Gastrocnemius medialis (tissue), 4 donors: Measurements from ENCODE around the gene FGFRL1. TPM values are rescaled to one million over a fixed set of nuclear protein-coding genes. Genes with fewer than 3 reads are reported as not detected.

ENCODE experiments used
- ATAC-seq, 2 donors: fragments of 150-250 bp; one replicate each; pipeline ENCODE4 v1.9.1; 2016
- DNase-seq, 2 donors: peaks; one replicate each; pipeline ENCODE4 v3.0.0-alpha.2; 2019
- H3K27ac ChIP-seq, 4 donors: fragments of 200-600 bp; sonication (generic); 1 replicate in 1 of 4; 2 replicates in 3 of 4; pipeline ENCODE4 v1.5.1; 2016 to 2018; ENCODE audit warnings: mild to moderate bottlenecking in 2 of 4, moderate library complexity in 1 of 4
- H3K27me3 ChIP-seq, 3 donors: fragments of 200-600 bp; sonication (generic) in 2 of 3; 1 replicate in 1 of 3; 2 replicates in 2 of 3; pipeline versions ENCODE4 v1.5.1 to v1.6.0; 2016 to 2019; ENCODE audit warnings: mild to moderate bottlenecking in 1 of 3, moderate library complexity in 1 of 3
- H3K36me3 ChIP-seq, 2 donors: fragments of 200-600 bp; sonication (generic) in 1 of 2; one replicate each; pipeline ENCODE4 v1.5.1; 2017 to 2018
- H3K4me1 ChIP-seq, 2 donors: fragments of 200-600 bp; sonication (generic) in 1 of 2; one replicate each; pipeline ENCODE4 v1.5.1; 2016 to 2017; ENCODE audit warnings: mild to moderate bottlenecking in 2 of 2
- H3K4me3 ChIP-seq, 4 donors: fragments of 200-600 bp; sonication (generic) in 3 of 4; 1 replicate in 1 of 4; 2 replicates in 3 of 4; pipeline ENCODE4 v1.5.1; 2016 to 2019; ENCODE audit warnings: mild to moderate bottlenecking in 2 of 4
- H3K9me3 ChIP-seq, 3 donors: fragments of 200-600 bp; sonication (generic) in 2 of 3; 1 replicate in 1 of 3; 2 replicates in 2 of 3; pipeline ENCODE4 v1.5.1; 2016 to 2019
- CTCF ChIP-seq, 5 experiments: fragments of 450-650 bp in 3 of 5; fragments of 200-600 bp in 2 of 5; sonication (generic) in 2 of 5; IDR thresholded peaks in 4 of 5; conservative IDR thresholded peaks in 1 of 5; 1 replicate in 4 of 5; 2 replicates in 1 of 5; pipeline ENCODE4 v1.5.1; 2016 to 2019; ENCODE audit warnings: antibody characterized with exemption in 5 of 5, mild to moderate bottlenecking in 3 of 5, moderate library complexity in 3 of 5
- POLR2A ChIP-seq, 2 donors: fragments of 450-650 bp; IDR thresholded peaks; one replicate each; pipeline ENCODE4 v1.6.1; 2017; ENCODE audit warnings: antibody characterized with exemption in 2 of 2, mild to moderate bottlenecking in 2 of 2, moderate library complexity in 2 of 2
- in situ Hi-C, 4 donors: fragments of 200-750 bp; cut with MboI; loops; one replicate each; pipeline versions ENCODE4 v1.15.0 to v1.8.0; 2017; ENCODE audit warnings: low sequenced_read_pairs in 4 of 4
- intact Hi-C: fragments of 100-400 bp; cut with DNase I; formaldehyde crosslinking; loops from one replicate; pipeline ENCODE4 v1.15.1; 2023; ENCODE audit warnings: low total_unique reads
- total RNA-seq, 4 donors: library from RNA; depleted of rRNA; stranded (reverse); fragments of >200 nt; gene quantifications; one replicate each; pipeline versions ENCODE4 v1.1.0 to v1.2.3, GENCODE V29; 2016

FGFRL1 gene
- total RNA-seq, 4 donors from 2014 or later, result 10.4 to 32.4 (median 15.2) TPM

- Histone ChIP-seq H3K9me3 (no peaks in the 10 kb centered on the region), H3K27ac (no peak overlapping the region), H3K4me1 (no peaks in the 10 kb centered on the region), H3K36me3 (peaks cover 0 to 9% of the 10 kb centered on the region in 2 donors), H3K27me3 (peaks cover 5 to 23% (median 16%) of the 10 kb centered on the region in 3 donors), H3K4me3 (no peak overlapping the region)
- ATAC-seq, result no peak
- in situ Hi-C loops, result no loop called here
- no peak for DNase-seq
- intact Hi-C loops, result no loop called here
- no peak for TF ChIP-seq POLR2A (IDR thresholded peaks at IDR 0.05)
- TF ChIP-seq CTCF (IDR thresholded peaks at IDR 0.05 in 4 of 5, conservative IDR thresholded peaks at IDR 0.05 in 1 of 5), result no peak
Measured at GRCh38 chr4:1026115-1026514, 14.7 kb downstream of the FGFRL1 start.

GRCh38 chr4:1027219-1027914 is 15.9 kb downstream of the FGFRL1 start:
- Histone ChIP-seq H3K27me3 (peaks cover 16 to 35% (median 24%) of the 10 kb centered on the region in 3 donors), H3K4me3 (no peak overlapping the region), H3K27ac (no peak overlapping the region), H3K4me1 (no peaks in the 10 kb centered on the region), H3K36me3 (peaks cover 0 to 9% of the 10 kb centered on the region in 2 donors), H3K9me3 (no peaks in the 10 kb centered on the region)
- ATAC-seq (no peak), DNase-seq (no peak)
- intact Hi-C loops, result no loop called here
- in situ Hi-C loops, result no loop called here
- TF ChIP-seq CTCF (IDR thresholded peaks at IDR 0.05 in 4 of 5, conservative IDR thresholded peaks at IDR 0.05 in 1 of 5) (no peak), POLR2A (IDR thresholded peaks at IDR 0.05) (no peak)

- Histone ChIP-seq H3K27ac (no peak overlapping the region), H3K4me3 (no peak overlapping the region), H3K4me1 (no peaks in the 10 kb centered on the region), H3K27me3 (peaks cover 21 to 40% (median 24%) of the 10 kb centered on the region in 3 donors), H3K36me3 (peaks cover 0 to 9% of the 10 kb centered on the region in 2 donors), H3K9me3 (no peaks in the 10 kb centered on the region)
- in situ Hi-C loops, result no loop called here
- DNase-seq (no peak), ATAC-seq (no peak)
- intact Hi-C loops, result no loop called here
- TF ChIP-seq CTCF (IDR thresholded peaks at IDR 0.05 in 4 of 5, conservative IDR thresholded peaks at IDR 0.05 in 1 of 5) (no peak), POLR2A (IDR thresholded peaks at IDR 0.05) (no peak)
Measured at GRCh38 chr4:1027915-1028238, 16.5 kb downstream of the FGFRL1 start.

GRCh38 chr4:1028574-1029220 is 17.3 kb downstream of the FGFRL1 start:
- intact Hi-C loops (no loop called here), in situ Hi-C loops (no loop called here)
- H3K27me3 ChIP-seq, result peaks cover 26 to 48% (median 29%) of the 10 kb centered on the region in 3 donors
- no peak for DNase-seq
- H3K27ac ChIP-seq, result no peak overlapping the region
- TF ChIP-seq CTCF (IDR thresholded peaks at IDR 0.05 in 4 of 5, conservative IDR thresholded peaks at IDR 0.05 in 1 of 5) (no peak), POLR2A (IDR thresholded peaks at IDR 0.05) (no peak)
- H3K4me3 ChIP-seq, result no peak overlapping the region
- peaks cover 0 to 3% of the 10 kb centered on the region in 2 donors for H3K4me1 ChIP-seq
- peaks cover 0 to 9% of the 10 kb centered on the region in 2 donors for H3K36me3 ChIP-seq
- no peaks in the 10 kb centered on the region for H3K9me3 ChIP-seq
- no peak for ATAC-seq
